BJ (cell line): ENCODE measurements around the gene ANKRD34A. TPM values are rescaled to one million over a fixed set of nuclear protein-coding genes. Genes with fewer than 3 reads are reported as not detected.
A peak's percentile ranks its signal among the peaks of the same experiment; 100 is the strongest.

Experiments used
- CTCF ChIA-PET: fragments of 350-600 bp; formaldehyde crosslinking; extraction: SDS; loops from one replicate; lab custom pipeline; 2021; ENCODE audit warnings: antibody characterized with exemption, inconsistent platforms; lab: Yijun Ruan, JAX
- POLR2A ChIA-PET: fragments of 300-600 bp; sonication (Branson Sonifier 250); formaldehyde crosslinking; extraction: SDS; loops from one replicate; lab custom pipeline; 2021; ENCODE audit warnings: antibody characterized with exemption; lab: Charles Lee
- DNase-seq: peaks from one replicate; pipeline ENCODE4 v3.0.0-alpha.2; 2011; ENCODE audit warnings: low read depth
- H3K27me3 ChIP-seq: 2 replicates; pipeline ENCODE4 v1.6.0; 2011; ENCODE audit warnings: low read length; ENCODE audit not compliant: control insufficient read depth, insufficient read depth
- H3K36me3 ChIP-seq: 2 replicates; pipeline ENCODE4 v1.5.1; 2011; ENCODE audit warnings: low read length; ENCODE audit not compliant: control insufficient read depth, insufficient read depth
- H3K4me3 ChIP-seq: 2 replicates; pipeline ENCODE4 v1.5.1; 2011; ENCODE audit warnings: low read depth, mild to moderate bottlenecking, control low read depth, low read length
- CTCF ChIP-seq: IDR thresholded peaks from 2 replicates; pipeline ENCODE4 v1.5.1; 2011; ENCODE audit warnings: low read depth, mild to moderate bottlenecking, control low read depth, inconsistent platforms, low read length, moderate library complexity; ENCODE audit not compliant: insufficient read depth
- polyA plus RNA-seq: library from polyadenylated mRNA; depleted of rRNA; stranded (reverse); fragments of >200 nt; gene quantifications from 2 replicates; pipeline ENCODE4 v1.2.3, GENCODE V29; 2011

ANKRD34A gene
- polyA plus RNA-seq, 1 experiment = 1.3 TPM

GRCh38 chr1:145982010-145982723 is 17.8 kb upstream of the ANKRD34A start:
- no peak for TF ChIP-seq CTCF
- CTCF ChIA-PET = interaction anchor here (1.0 kb wide), 1 partner anchor 10 kb away, joined by 4 read pairs; no protein-coding TSS in a partner anchor
- Histone ChIP-seq H3K27me3 (no peaks in the 10 kb centered on the region), H3K4me3 (no peak overlapping the region), H3K36me3 (no peaks in the 10 kb centered on the region)
- no peak for DNase-seq
- POLR2A ChIA-PET = interaction anchor here (0.9 kb wide), 1 partner anchor 8 kb away, joined by 3 read pairs; no protein-coding TSS in a partner anchor

GRCh38 chr1:145980457-145980994 is 16.2 kb upstream of the ANKRD34A start:
- Histone ChIP-seq H3K4me3 (no peak overlapping the region), H3K27me3 (no peaks in the 10 kb centered on the region), H3K36me3 (no peaks in the 10 kb centered on the region)
- no peak for TF ChIP-seq CTCF
- POLR2A ChIA-PET = interaction anchor here (0.6 to 1.1 kb wide), 2 partner anchors 16 kb away, joined by 4 to 9 read pairs; partner anchors contain the start of gene TXNIP
- CTCF ChIA-PET = interaction anchor here (1.5 to 7.2 kb wide), 4 partner anchors 12 to 89 kb away, joined by 3 to 171 read pairs (median 74); partner anchors contain the start of genes ANKRD34A, POLR3GL and TXNIP
- no peak for DNase-seq

GRCh38 chr1:145979746-145980456 is 15.5 kb upstream of the ANKRD34A start:
- no peak overlapping the region for H3K4me3 ChIP-seq
- no peak for DNase-seq
- ChIA-PET POLR2A (interaction anchor here (0.9 to 1.1 kb wide), 5 partner anchors 10 to 27 kb away, joined by 3 to 9 read pairs (median 5); partner anchors contain the start of gene TXNIP), CTCF (interaction anchor here (0.6 to 7.2 kb wide), 8 partner anchors 12 to 88 kb away, joined by 3 to 171 read pairs (median 20); partner anchors contain the start of genes ANKRD34A, POLR3GL and TXNIP)
- H3K36me3 ChIP-seq = no peaks in the 10 kb centered on the region
- no peak for TF ChIP-seq CTCF
- no peaks in the 10 kb centered on the region for H3K27me3 ChIP-seq

- TF ChIP-seq CTCF = peak; percentile 45
- Histone ChIP-seq H3K36me3 (no peaks in the 10 kb centered on the region), H3K27me3 (no peaks in the 10 kb centered on the region), H3K4me3 (peak overlapping the region; percentile 10)
- peak; percentile 100 for DNase-seq
- ChIA-PET CTCF (interaction anchor here (0.6 to 7.2 kb wide), 16 partner anchors 10 to 132 kb away, joined by 3 to 171 read pairs (median 12); partner anchors contain the start of genes ANKRD34A, NUDT17, POLR3GL and RBM8A), POLR2A (interaction anchor here (0.9 to 1.1 kb wide), 5 partner anchors 11 to 28 kb away, joined by 3 to 9 read pairs (median 5); partner anchors contain the start of gene TXNIP)
Measured at GRCh38 chr1:145978854-145979745, 14.7 kb upstream of the ANKRD34A start.
